HEK293 (cell line): ENCODE measurements around the gene ACTG2.

ENCODE experiments used
- AEBP2 ChIP-seq: fragments of 450-650 bp; formaldehyde crosslinking; IDR thresholded peaks from 2 replicates; pipeline ENCODE4 v1.5.1; 2016; ENCODE audit warnings: missing biosample characterization, missing genetic modification characterization, borderline replicate concordance
- KLF9 ChIP-seq: fragments of 450-650 bp; formaldehyde crosslinking; IDR thresholded peaks from 2 replicates; pipeline ENCODE4 v1.5.1; 2016; ENCODE audit warnings: missing biosample characterization, missing genetic modification characterization, low read depth
- PATZ1 ChIP-seq: fragments of 450-650 bp; formaldehyde crosslinking; IDR thresholded peaks from 2 replicates; pipeline ENCODE4 v1.5.1; 2016; ENCODE audit warnings: missing biosample characterization, missing genetic modification characterization
- PBX3 ChIP-seq: sonication (generic); formaldehyde crosslinking; IDR thresholded peaks from 2 replicates; pipeline ENCODE4 v1.8.1; 2022; ENCODE audit warnings: mild to moderate bottlenecking, moderate library complexity, missing genetic modification reagents
- SETDB1 ChIP-seq: IDR thresholded peaks from one replicate; pipeline ENCODE4 v1.6.1; 2017; ENCODE audit warnings: mild to moderate bottlenecking, low read length, moderate library complexity, mixed read lengths; ENCODE audit not compliant: insufficient read length
- SP3 ChIP-seq: fragments of 450-650 bp; formaldehyde crosslinking; IDR thresholded peaks from 2 replicates; pipeline ENCODE4 v1.5.1; 2016; ENCODE audit warnings: missing biosample characterization, missing genetic modification characterization
- ZBTB17 ChIP-seq: fragments of 450-650 bp; formaldehyde crosslinking; IDR thresholded peaks from 2 replicates; pipeline ENCODE4 v1.5.1; 2016; ENCODE audit warnings: missing biosample characterization, missing genetic modification characterization
- ZBTB8A ChIP-seq: fragments of 450-650 bp; formaldehyde crosslinking; IDR thresholded peaks from 2 replicates; pipeline ENCODE4 v1.5.1; 2016; ENCODE audit warnings: missing biosample characterization, missing genetic modification characterization
- ZNF157 ChIP-seq: fragments of 450-650 bp; formaldehyde crosslinking; IDR thresholded peaks from 2 replicates; pipeline ENCODE4 v1.5.1; 2016; ENCODE audit warnings: missing biosample characterization, missing genetic modification characterization
- ZNF223 ChIP-seq: fragments of 450-650 bp; formaldehyde crosslinking; IDR thresholded peaks from 2 replicates; pipeline ENCODE4 v1.5.1; 2016; ENCODE audit warnings: missing biosample characterization, missing genetic modification characterization
- ZNF354C ChIP-seq: fragments of 450-650 bp; formaldehyde crosslinking; IDR thresholded peaks from 2 replicates; pipeline ENCODE4 v1.5.1; 2016; ENCODE audit warnings: missing biosample characterization, missing genetic modification characterization, low read depth, borderline replicate concordance
- ZNF426 ChIP-seq: fragments of 450-650 bp; formaldehyde crosslinking; IDR thresholded peaks from 2 replicates; pipeline ENCODE4 v1.5.1; 2017; ENCODE audit warnings: missing biosample characterization, missing genetic modification characterization, mild to moderate bottlenecking, inconsistent platforms, moderate library complexity
- ZNF518A ChIP-seq: fragments of 450-650 bp; formaldehyde crosslinking; conservative IDR thresholded peaks from 2 replicates; pipeline ENCODE4 v1.5.1; 2016; ENCODE audit warnings: low read depth, missing biosample characterization, missing genetic modification characterization
- ZNF549 ChIP-seq: fragments of 450-650 bp; IDR thresholded peaks from 2 replicates; pipeline ENCODE4 v1.5.1; 2018; ENCODE audit warnings: missing biosample characterization, missing genetic modification characterization, mild to moderate bottlenecking, inconsistent platforms, moderate library complexity
- ZNF585B ChIP-seq: fragments of 450-650 bp; formaldehyde crosslinking; IDR thresholded peaks from 2 replicates; pipeline ENCODE4 v1.5.1; 2016; ENCODE audit warnings: missing biosample characterization, missing genetic modification characterization
- ZNF785 ChIP-seq: fragments of 450-650 bp; formaldehyde crosslinking; IDR thresholded peaks from 2 replicates; pipeline ENCODE4 v1.5.1; 2016; ENCODE audit warnings: missing biosample characterization, missing genetic modification characterization
- ZNF791 ChIP-seq: fragments of 450-650 bp; formaldehyde crosslinking; IDR thresholded peaks from 2 replicates; pipeline ENCODE4 v1.5.1; 2016; ENCODE audit warnings: missing biosample characterization, missing genetic modification characterization
- ZNF843 ChIP-seq: fragments of 450-650 bp; formaldehyde crosslinking; IDR thresholded peaks from 2 replicates; pipeline ENCODE4 v1.5.1; 2016; ENCODE audit warnings: missing biosample characterization, missing genetic modification characterization
- ZSCAN4 ChIP-seq: fragments of 450-650 bp; formaldehyde crosslinking; IDR thresholded peaks from 2 replicates; pipeline ENCODE4 v1.5.1; 2017; ENCODE audit warnings: missing biosample characterization, missing genetic modification characterization
- TF ChIP-seq, protein P1 (sequence below): fragments of 450-650 bp; formaldehyde crosslinking; IDR thresholded peaks from 2 replicates; pipeline ENCODE4 v1.5.1; 2016; ENCODE audit warnings: missing biosample characterization, missing genetic modification characterization
- TF ChIP-seq, protein P2 (sequence below): fragments of 450-650 bp; formaldehyde crosslinking; IDR thresholded peaks from 2 replicates; pipeline ENCODE4 v1.5.1; 2016; ENCODE audit warnings: missing biosample characterization, missing genetic modification characterization
- TF ChIP-seq, protein P3 (sequence below): fragments of 450-650 bp; formaldehyde crosslinking; IDR thresholded peaks from 2 replicates; pipeline ENCODE4 v1.5.1; 2017; ENCODE audit warnings: missing biosample characterization, mild to moderate bottlenecking, missing genetic modification characterization, moderate library complexity

ACTG2 gene

DNA sequence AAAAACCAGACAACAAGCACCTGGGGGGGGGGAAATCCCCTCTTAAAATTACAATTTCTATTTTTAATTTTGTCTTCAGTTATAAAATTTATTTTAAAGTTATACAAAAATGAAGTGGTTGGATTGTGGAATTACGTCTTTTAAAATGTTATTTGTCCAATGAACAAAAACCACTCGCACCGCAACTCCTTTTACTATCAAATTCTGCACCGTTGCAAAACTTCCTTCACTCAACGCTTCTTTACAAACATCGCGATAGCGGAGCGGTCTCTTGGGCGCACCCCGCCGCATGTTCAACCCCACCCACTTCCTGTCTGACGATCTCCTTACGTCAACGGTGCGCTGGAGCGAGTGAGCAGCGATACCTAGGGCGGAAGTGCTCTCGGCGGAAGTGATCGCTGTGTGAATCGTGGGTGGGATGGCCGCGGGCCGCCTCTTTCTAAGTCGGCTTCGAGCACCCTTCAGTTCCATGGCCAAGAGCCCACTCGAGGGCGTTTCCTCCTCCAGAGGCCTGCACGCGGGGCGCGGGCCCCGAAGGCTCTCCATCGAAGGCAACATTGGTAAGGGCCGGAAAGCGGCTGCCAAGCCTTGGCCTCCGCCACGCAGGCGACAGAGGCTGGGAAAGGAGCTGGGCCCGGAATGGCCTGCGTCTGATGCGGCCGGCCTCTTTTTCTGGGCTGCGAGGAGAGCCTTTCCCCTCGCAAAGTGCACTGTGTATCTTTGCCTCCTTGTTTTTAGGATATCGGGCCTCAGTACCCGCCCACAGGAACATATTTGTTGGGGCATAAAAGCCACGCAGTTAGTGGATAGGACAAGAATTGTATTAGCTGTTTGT is 33.9 kb downstream of the ACTG2 start, which contains the start of gene DGUOK (continued):
- peak; percentile 86 for TF ChIP-seq SP3 (tag by site-specific recombination)
- no peak for TF ChIP-seq ZNF426
- TF ChIP-seq ZNF585B (tag by site-specific recombination) = no peak
- no peak for TF ChIP-seq ZNF549 (tag by site-specific recombination)
- no peak for TF ChIP-seq ZNF223
- TF ChIP-seq AEBP2 = no peak
- TF ChIP-seq ZNF785 (tag by site-specific recombination) = no peak
- TF ChIP-seq SETDB1 = peak; percentile 15
- TF ChIP-seq PBX3 (CRISPR knock-in tag) = no peak
- no peak for TF ChIP-seq ZNF843 (tag by site-specific recombination)
- 0 out of 2 replicates have a peak, but pooled peaks have one; percentile 28 for TF ChIP-seq ZSCAN4 (tag by site-specific recombination)
- TF ChIP-seq ZNF157 (tag by site-specific recombination) = no peak
- peak; percentile 91 for TF ChIP-seq ZNF518A
- TF ChIP-seq PATZ1 (tag by site-specific recombination) = peak; percentile 51; the same call in 1 of the 2 replicates
- peak; percentile 88 for TF ChIP-seq ZBTB8A (tag by site-specific recombination)
- TF ChIP-seq, protein P1, sequence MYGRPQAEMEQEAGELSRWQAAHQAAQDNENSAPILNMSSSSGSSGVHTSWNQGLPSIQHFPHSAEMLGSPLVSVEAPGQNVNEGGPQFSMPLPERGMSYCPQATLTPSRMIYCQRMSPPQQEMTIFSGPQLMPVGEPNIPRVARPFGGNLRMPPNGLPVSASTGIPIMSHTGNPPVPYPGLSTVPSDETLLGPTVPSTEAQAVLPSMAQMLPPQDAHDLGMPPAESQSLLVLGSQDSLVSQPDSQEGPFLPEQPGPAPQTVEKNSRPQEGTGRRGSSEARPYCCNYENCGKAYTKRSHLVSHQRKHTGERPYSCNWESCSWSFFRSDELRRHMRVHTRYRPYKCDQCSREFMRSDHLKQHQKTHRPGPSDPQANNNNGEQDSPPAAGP = peak; percentile 25; the same call in 1 of the 2 replicates
- TF ChIP-seq, protein P2, sequence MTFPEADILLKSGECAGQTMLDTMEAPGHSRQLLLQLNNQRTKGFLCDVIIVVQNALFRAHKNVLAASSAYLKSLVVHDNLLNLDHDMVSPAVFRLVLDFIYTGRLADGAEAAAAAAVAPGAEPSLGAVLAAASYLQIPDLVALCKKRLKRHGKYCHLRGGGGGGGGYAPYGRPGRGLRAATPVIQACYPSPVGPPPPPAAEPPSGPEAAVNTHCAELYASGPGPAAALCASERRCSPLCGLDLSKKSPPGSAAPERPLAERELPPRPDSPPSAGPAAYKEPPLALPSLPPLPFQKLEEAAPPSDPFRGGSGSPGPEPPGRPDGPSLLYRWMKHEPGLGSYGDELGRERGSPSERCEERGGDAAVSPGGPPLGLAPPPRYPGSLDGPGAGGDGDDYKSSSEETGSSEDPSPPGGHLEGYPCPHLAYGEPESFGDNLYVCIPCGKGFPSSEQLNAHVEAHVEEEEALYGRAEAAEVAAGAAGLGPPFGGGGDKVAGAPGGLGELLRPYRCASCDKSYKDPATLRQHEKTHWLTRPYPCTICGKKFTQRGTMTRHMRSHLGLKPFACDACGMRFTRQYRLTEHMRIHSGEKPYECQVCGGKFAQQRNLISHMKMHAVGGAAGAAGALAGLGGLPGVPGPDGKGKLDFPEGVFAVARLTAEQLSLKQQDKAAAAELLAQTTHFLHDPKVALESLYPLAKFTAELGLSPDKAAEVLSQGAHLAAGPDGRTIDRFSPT (tag by site-specific recombination) = no peak
- TF ChIP-seq, protein P3, sequence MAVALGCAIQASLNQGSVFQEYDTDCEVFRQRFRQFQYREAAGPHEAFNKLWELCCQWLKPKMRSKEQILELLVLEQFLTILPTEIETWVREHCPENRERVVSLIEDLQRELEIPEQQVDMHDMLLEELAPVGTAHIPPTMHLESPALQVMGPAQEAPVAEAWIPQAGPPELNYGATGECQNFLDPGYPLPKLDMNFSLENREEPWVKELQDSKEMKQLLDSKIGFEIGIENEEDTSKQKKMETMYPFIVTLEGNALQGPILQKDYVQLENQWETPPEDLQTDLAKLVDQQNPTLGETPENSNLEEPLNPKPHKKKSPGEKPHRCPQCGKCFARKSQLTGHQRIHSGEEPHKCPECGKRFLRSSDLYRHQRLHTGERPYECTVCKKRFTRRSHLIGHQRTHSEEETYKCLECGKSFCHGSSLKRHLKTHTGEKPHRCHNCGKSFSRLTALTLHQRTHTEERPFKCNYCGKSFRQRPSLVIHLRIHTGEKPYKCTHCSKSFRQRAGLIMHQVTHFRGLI (tag by site-specific recombination) = no peak
- peak; percentile 77 for TF ChIP-seq KLF9 (tag by site-specific recombination)
- peak; percentile 94 for TF ChIP-seq ZBTB17 (tag by site-specific recombination)
- TF ChIP-seq ZNF791 (tag by site-specific recombination) = no peak
- TF ChIP-seq ZNF354C (tag by site-specific recombination) = no peak
